Tongue (tissue), 2 donors: ENCODE data around the gene ACADL. TPM values are rescaled to one million over a fixed set of nuclear protein-coding genes. Genes with fewer than 3 reads are reported as not detected.

Experiments
- DNase-seq: peaks from one replicate; pipeline ENCODE4 v3.0.0-alpha.2; 2015
- total RNA-seq: library from RNA; depleted of rRNA; stranded (reverse); fragments of >200 nt; gene quantifications from one replicate; pipeline ENCODE4 v1.2.3, GENCODE V29; 2014

Gene ACADL
- 8.6 TPM for total RNA-seq

DNA sequence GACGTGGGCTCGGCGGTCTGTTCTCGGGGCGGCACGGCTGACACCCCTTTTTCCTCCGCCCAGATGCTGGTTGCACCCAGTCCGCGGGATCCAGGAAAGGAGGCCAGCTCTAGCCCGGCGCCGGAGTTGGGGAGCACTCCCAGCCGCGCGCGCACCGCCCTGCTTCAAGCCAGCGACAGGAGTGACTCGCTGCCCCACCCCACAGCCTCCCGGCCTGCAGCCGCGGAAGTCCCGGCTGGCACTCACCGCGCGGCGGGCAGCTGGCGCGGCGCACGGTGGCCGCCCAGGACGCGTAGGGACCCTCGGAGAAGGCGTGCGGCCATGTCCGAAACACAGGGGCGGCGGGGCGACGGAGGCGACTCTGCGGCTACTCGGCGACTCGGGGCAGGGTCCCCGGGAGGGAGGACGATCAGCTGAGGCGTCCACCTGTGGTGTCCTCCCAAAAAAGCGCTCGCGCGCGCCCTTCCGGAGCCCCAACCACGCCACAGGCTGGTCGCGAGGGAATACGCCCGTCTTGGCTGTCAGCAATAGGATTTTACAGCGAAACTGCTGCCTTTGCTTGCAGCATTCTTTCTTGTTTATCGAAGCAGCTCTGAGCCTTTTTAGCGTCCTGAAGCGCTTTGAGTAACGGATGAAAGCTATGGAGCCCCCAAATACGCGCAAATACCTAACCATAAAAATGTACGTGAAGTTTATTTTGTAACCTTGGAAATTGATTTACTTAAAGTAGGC, at the start of gene ACADL:
ACADL (minus strand) TSS at position 507 of the 732 bp plus-strand sequence; CDS start at position 323, 184 bp downstream.
- DNase-seq: peak; percentile 84

DNA sequence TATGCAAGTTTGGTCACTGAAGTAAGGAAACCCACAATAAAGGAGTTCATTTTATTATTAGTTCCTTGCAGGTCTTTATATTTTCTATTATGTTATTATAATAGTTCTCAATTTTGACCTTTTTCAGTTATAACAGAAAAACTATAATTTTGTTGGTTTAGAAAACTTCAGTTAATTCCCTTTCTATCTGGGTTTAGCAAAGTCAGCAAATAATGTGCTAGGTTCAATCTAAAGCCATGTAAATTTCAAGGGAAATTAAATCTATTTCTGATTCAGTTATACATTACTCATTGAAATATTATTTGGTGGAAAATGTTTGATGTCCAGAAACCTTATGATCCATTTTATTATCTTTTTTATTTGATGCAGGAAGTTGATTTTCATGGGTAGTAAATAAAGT, 46.1 kb upstream of the ACADL start:
- DNase-seq: no peak

DNA sequence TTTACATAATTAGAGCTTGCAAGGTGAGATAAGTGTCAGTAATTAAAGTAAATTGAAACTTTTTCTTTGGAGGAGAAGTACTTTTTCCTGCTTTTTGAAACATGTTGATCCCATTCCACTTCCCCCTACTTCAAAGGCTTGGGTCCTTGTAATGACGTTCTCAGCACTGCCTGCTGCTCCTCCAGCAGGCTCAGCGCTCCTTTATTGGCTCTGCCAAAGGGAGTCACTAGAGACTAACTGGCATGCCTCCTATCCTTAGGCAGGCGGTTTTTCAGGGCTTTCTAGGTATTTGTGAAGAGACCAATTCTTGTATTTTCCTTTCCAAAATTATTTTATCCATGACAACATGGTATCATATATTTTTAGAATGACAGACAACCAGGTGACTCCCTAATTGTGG, 43.9 kb upstream of the ACADL start:
- no peak for DNase-seq

DNA sequence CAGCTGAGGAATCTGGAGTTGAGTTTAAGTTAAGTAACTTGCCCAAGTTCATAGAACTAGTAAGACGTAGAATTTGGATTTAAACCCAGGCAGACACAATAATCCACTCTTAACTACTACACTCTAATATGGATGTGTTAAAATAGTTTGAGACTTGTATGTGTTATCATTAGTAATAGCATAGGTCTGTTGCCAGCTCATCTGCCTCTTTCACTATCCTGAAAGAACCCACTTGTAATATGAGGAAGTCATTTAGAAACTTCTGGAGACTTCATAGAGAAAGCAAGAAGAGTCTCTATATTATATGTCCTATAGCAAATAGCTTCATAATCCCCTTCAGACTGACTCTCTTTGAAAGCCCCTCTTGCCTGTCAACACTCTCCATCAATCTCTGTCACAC, 43.0 kb upstream of the ACADL start:
- no peak for DNase-seq

DNA sequence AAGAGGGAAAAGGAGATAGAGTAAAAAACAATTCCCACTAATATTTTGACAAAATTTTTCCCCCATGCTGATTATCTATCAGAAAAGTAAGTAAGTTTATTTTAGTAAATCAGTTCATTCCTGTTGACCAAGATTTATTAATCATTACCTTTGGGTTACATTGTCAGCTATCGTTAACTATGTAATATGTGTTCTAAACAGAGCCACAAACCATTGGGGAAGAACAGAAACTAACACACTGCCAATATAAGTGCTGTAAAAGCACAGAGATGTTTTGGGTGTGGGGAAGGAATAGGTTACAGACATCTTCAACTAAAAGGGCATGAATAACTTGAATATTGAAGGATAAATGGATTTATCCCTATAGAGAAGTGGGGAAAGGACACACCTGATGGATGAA, 42.5 kb upstream of the ACADL start:
- DNase-seq: no peak

DNA sequence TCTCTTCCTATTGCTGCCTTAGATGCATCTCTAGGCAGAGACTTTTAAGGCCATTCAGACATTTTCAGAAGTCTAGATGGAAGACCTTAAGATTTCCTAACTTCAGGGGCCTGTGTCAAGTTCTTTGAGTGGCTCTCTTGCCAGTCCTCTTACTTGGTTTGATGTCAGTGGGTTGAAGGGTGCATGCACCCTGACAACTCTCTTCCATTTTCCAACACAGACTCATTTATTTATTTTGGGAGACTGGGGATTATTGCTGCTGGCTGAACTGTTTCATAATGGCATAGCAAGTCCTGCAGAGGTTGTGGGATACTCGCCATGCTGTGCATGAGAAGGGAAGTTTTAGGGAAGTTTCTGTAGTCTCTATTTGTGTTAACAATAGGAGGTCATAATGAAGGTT, 39.0 kb upstream of the ACADL start:
- no peak for DNase-seq

DNA sequence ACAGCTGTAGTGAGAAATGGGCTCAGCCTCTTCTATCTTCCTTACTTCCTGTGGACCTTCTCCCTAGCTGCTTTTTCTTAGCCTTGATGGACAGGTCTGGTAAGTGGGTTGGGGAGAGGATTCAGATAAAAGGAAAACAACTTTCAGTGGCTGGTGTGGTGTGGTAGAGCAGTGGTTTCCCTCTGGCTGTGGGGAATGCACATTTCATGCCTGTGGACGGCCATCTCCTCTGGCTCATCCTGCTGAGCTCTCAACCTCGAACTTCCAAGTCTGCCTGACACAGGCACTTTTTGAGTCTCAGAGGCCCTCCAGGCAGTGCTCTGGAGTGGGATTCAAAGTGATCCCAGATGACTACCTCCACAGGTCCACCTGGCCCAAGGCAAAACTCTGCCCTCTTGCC, 38.6 kb upstream of the ACADL start:
- DNase-seq: no peak

DNA sequence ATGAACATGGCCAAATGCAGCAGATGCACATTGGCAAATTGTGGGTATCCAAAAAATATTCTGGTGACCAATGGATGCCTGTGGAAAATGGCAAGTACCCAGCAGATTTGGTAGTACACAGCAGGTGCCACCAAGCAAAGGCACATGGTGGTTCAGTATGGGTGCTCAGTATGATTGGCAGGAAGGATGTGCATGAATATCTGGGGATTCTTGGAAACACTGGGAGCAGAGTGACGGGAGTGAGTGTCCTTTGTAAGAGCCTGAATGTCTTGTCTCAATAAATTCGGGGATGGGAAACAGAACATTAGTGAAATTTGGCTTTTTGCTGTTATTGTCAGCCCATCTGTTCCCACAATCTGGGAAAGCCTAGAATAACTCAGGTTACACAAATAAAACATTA, 36.8 kb upstream of the ACADL start:
- DNase-seq: no peak

DNA sequence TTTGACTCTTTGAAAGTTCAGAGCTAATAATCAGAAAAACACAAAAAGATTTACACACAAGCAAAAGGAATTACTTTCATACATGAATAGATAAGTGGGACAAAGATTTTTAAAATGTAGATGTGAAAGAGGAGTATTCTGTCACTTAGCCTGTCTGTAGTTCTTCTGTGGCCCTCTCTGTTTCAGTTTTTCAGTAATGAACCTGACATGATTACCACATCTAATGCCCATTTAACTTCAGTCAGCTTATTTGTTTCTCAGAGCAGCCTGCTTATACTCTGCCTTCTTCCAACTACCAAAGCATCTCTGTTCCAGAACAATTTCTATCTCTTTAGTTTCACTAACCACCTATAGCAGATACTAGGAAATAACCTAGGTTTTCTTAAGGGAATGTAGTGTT, 34.4 kb upstream of the ACADL start:
- DNase-seq: no peak

DNA sequence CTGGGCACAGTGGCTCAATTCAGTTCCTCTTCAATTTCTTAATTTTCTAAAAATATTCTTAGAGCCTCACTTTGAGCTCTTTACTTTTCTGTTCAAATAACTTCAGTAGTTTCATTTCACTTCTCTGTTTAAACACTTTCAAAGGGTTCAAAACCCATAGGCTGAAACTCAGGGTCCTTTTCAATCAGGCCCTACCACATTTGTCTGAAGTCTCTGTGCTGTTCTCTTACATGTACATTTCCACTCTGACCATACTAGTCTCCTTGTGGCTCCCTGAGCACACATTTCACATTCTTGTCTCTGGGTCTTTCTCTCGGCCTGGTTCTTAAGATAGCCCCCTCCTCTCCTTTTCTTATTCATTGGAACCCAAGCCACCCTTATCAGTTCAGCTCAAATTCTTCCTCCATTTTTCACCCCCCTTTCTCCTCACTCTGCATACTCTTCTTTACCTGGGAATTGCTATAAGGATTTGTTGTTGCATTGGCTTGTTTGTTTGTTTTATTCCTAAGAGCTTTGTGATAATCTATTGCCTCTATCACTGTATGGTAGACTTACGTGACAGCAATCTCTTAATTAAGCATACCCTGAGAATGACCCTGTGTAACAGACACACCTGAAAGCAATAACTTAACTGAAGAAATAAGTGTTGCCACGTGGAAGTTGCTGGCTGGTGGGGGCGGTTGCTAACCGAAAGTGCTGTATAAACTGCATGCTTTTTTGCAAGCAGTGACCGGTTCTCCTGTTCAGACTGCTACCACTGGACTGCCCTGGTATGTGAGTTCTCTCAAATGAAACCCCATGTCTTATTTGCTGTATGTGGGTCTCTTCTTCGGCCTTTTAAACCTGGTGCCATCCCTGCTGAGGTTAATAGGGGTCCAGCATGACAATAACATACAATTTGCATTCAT, 27.7 kb upstream of the ACADL start:
- no peak for DNase-seq

DNA sequence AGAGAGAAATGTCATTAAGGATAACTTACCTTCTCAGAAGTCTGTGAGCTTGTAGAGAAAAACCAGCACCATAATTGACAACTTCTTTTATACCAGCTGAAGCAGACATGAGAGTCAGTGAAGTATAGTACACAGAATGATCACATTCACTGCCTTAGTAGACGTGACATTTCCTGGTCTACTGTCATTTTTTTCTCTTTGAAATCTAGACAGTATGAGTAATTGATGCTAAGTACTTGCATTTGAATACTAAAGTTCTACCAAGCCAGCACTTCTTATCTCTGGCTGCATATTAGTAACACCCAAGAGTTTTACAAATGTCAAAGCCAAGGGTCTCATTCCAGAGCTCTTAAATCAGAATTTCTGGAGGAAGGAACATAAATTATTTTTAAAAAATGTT, 25.4 kb upstream of the ACADL start:
- DNase-seq: no peak

DNA sequence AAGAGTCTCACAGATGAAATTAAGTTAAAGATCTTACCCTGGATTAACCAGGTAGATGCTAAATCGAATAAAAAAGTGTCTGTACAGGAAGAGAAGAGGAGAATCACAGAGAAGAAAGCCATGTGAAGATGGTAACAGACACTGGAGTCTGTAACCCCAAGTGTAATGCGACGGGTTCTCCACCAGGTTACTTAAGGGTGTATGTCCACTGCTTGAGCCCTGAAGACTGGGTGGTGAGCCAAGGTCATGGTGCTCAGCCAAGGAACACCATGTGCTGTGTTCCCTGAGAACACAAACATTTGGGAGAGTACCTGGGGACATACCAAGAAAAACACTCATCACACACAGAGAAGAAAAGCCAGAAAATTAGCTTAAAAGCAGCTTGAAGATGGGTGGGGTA, 8.2 kb upstream of the ACADL start:
- DNase-seq: no peak

DNA sequence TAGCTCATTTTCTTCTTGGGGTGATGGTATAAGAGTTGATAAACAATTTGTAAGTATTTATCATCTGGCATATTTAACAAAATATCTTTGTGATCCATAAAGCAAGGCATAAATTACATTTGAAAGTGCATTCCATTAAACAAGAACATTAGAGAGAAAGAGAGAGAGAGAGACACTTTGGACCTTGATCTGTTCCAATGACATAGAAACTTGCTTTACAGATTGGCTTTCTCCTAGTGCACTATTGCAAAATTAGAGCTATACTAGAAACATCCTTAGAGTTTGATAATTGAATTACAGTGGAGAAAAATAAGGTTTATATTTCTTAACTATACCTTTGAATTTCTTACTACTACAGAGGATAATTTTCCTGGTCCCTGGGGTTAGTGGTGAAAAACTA, 5.7 kb upstream of the ACADL start:
- no peak for DNase-seq

DNA sequence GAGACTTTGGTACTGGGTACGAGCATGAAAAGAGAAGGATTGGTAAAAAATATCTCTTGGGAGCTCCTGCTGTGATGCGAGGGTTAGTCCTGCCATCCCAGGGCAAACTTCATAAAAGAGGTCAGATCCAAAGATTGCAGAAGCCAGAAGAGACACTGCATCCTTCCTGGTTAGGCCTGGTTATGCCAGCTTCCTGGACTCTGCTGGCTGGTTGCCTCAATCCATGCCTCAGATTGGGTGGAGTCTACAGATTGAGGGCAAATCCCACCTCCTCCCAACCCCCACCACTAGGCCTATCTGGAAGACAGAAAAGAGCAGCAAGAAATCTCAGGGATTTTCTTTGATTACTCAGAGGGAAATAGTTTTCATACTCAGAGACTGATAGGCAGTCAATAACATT, 5.3 kb upstream of the ACADL start:
- no peak for DNase-seq

DNA sequence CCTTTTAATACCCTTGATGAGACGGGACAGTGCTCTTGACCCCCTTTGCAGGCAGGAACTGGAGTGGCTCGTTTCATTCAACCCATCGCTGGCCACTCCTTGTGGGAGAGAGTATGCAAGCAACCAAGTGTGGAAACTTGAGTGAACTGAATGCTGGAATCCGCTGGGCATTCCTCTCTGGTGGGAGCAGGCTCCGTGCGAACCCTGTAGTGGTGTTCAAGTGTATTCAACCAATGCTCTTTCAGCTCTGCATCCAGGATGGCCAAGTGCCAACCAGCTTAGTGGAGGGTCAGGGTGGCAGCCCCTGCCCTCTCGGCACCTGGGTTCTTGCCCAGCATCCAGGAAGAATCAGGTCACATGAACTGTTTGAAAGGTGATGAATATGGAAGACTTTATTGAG, 3.3 kb upstream of the ACADL start:
- no peak for DNase-seq

DNA sequence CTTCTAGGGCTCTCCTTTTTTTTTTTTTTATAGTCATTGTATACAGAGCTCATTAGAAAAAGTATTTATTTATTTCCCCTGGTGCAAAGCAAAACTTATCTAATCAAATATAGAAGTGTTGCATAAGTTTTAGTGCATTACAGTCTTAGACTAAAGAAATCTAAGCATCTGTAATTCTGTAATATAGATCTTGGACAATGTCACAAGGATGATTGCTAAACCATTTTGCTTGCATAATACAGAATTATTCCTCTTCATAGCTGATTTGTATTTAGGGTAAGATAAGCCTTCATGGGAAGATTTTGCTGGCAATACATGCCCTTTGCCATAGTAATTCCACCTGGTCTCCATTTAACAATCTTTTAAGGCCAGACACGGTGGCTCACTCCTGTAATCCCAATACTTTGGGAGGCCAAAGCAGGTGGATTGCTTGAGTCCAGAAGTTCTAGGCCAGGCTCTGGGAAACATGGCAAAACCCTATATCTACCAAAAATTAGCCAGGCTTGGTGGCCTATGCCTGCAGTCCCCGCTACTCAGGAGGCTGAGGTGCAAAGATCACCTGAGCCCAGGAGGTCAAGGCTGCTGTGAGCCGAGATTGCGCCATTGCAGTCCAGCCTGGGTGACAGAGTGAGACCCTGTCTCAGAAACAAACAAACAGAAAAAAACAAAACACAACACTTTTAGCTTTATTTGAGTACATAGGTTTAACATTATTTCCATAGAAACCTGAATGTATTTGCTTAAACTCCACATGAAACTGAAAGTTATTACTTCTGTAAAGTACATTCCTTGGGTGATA, 2.2 kb upstream of the ACADL start:
- no peak for DNase-seq

DNA sequence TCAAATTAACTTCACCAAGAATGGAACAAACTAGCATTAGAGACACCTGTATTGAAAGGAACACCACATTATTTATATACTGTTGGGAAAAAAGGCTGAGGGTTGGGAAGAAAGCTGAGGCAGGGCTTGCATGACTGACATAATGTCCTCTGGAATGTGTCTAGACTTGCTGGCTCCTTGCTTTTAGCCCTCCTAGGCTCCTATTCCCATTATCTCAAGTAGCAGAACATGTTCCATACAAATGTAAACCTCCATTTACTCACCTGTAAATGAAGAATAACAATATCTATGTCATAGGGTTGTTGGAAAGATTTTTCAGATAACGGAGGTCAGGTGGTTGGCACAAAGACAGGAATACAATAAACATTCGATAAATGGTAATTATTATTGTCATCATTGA, 976 bp upstream of the ACADL start:
- DNase-seq: no peak

DNA sequence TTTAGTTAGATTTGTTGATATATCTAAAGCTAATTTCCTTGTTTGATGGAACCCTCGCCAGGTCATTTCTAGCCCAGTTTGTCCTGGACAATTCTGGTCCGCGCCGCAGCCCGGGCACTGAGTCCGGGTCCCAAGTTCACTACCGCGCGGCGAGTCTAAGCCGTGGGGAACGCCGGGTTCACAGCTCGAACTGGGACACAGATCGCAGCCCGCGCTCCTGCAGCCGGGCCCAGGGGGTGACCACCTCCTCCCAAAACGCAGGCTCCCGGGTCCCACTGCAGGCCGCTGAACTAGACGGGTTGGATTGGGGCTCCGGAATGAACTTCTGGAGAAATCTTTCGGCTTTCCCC, 681 bp downstream of the ACADL start:
- DNase-seq: no peak

DNA sequence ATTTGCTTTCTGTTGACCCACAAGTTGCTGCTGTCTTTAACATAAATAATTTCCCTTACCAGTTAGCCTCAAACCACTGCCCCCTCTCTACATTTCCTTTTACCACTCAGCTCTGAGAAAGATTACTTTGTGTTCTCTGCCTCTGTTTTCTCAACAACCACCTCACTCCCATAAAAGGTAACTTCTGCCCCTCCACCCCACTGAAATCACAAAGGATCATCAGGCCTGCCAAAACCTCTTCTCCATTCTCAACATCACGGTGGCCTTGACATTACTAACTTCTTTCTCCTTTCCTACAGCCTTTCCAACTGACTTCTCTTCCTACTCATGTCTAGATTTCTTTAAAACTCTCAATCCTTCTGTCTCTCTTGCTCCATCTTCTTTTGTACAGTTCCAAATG, 10.1 kb downstream of the ACADL start:
- DNase-seq: no peak

DNA sequence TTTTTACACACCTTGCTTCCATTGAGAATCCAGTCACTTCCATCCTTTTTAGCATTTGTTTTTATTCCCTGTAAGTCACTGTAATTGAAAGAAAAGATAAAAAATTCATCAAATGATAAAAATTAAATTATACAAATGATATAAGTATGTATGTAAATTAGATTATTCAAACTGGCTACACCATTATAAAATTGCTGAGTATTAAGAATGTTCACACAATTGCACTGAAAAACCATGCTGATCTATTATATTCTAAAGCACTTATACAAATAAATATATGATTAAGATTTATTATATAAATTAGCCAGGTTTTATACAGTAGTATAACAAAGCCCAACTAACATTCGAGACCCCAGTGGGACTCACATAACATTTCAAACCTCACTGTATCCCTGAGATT, 15.1 kb downstream of the ACADL start:
- no peak for DNase-seq

DNA sequence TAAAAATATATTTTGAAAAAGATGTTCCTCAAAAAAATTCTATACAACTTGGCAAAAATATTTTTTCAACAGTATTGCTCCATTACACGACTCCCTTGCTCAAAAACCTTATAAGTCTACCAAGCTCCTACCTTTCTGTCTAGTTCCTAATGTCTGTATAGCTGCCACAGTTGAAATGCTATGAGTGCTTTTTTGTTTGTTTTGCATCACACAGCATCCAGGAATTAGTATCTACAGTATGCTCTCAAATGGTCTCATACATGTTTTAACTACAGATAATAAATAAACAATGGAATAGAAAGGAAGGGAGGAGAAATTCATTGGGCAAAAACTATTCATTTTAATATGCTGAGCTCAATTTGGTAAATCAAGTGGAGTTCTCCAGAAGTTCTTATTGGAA, 17.3 kb downstream of the ACADL start:
- DNase-seq: no peak

DNA sequence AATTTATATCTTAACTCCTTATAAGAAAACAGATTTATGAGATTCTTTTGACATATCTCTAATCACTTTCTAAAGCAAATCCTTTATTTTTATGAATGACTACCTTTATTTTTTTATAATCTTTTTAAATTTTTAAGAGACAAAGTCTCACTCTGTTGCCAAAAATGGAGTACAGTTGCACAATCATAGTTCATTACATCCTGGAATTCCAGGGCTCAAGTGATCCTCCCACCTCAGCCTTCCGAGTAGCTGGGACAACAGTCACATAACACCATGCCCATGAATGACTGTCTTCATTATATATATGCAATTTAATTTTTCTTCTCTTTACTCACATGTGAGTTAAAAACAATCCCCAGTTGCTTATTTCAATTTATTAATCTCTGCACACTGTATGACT, 21.7 kb downstream of the ACADL start:
- no peak for DNase-seq

DNA sequence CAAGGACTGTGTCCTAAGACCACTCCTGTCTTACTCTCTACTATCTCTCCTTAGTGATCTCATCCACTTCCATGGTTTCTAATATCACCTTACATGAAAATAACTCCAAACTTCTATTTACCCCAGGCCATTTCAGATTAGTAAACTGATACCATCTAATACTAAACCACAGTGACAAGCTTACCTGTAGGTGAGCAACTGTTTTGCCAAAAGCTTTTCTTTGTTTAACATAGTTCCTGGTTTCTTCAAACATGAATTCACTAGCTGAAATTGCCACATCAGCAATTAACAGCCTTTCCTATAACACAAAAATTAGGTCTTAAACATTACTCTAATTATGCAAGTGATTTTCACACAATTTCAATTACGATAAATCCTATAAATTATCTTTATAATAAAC, 22.1 kb downstream of the ACADL start:
- no peak for DNase-seq
